RCC 7860 (cell line): ENCODE measurements around the gene NDUFA1.
"Not testable (repeated sequence)": the region's sequence is repeated elsewhere in the genome, so short reads cannot be mapped to it uniquely, and the experiment has no call there.

ENCODE experiments used
- DNase-seq: peaks from one replicate; pipeline ENCODE4 v3.0.0-alpha.2; 2015; ENCODE audit warnings: low spot score
- FAIRE-seq: peaks from 2 replicates; lab custom pipeline; 2012; peaks lifted over from hg19 to GRCh38; lab: Jason Lieb, UNC

Gene NDUFA1

DNA sequence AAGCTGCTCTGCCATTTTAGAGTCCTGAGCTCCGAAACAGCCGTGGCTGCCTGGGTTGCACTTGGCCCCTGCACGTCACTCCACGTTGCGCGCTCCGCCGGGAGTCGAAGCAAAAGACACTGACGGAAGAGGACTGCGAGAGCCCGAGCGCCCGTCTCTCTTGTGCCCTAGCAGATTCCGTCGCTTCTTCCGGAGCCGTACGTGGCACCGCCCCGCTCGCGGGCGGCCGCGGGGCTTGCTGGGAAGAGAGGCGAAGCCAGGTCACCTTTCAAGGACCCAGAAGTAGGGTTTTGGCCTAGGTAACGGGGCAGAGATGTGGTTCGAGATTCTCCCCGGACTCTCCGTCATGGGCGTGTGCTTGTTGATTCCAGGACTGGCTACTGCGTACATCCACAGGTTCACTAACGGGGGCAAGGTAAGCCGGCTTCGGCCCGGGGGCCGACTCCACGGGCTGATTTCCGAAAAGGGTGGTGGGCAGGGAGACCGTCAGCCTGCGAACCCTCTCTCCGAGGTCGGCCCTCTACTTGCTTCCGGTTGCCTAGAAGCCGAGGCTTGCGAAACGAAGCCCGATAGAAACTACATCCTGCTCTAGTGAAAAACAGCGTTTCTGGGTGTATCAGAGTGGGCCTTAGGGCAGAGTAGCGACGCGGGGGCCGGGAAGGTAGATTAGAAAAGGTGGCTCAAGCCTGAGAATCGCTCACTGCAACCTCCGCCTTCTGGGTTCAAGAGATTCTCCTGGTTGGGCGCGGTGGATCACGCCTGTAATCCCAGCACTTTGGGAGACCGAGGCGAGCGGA lies at the start of gene NDUFA1, which contains the start of gene RNF113A:
Gene NDUFA1, plus strand, starts transcription at position 234 of the 797 bp plus-strand sequence. Its CDS starts 80 bp downstream, at position 314.
Gene RNF113A, minus strand, starts transcription at position 135 of the 797 bp plus-strand sequence. Its CDS starts 120 bp downstream, at position 15.
- peak; percentile 61 for FAIRE-seq
- peak; percentile 73 for DNase-seq

DNA sequence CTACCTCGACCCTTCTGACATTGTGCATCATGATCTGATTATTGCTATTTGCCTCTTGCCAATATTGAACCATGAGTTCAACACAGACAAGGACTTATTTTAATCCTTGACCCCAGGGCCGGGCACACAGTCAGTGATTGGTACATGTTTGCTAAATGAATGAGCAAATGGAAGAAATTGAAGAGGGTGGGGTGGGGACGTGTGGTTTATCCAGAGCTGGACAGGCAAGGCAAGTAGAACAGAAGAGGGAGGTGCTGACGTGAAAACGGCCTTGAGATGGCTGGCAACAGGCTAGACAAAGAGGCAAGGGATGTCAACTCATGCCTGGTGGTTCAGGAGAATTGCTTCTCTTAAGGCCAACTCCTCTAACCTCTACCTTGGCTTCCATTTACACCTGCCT lies 47.4 kb upstream of the NDUFA1 start:
- not testable (repeated sequence) for DNase-seq, FAIRE-seq

DNA sequence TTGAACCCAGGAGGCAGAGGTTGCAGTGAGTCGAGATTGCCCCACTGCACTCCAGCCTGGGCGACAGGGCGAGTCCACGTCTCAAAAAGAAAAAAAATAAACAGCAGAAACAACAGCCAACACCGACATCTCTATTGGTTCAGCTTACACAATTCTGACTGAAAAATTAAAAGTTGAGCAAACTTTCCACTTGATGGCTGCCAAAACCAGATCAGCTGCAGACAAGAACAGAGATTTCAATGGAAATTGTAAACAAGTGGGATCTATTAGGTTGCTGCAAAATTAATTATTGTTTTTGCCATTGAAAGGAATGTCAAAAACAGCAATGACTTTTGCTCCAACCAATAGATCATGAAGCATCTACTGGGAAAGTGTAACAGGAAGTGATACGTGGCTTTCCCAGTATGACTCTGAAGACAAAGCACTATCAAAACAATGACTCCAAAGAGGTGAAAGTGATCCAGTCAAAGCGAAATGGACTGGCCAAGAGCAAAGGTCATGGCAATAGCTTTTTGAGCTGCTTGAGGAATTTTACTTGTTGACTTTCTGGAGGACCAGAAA lies 45.2 kb upstream of the NDUFA1 start:
- FAIRE-seq (no peak), DNase-seq (peak; percentile 7)

DNA sequence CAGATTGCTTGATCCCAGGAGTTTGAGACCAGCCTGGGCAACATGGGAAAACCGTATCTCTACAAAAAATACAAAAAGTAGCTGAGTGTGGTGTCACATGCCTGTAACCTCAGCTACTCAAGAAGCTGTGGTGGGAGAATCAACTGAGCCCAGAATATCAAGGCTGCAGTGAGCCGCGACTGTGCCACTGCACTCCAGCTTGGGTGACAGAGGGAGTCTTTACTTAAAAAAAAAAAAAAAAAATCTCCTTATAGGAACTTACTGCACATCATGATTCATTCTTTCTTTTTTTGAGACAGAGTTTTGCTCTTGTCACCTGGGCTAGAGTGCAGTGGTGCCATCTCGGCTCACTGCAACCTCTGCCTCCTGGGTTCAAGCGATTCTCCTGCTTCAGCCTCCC lies 43.2 kb upstream of the NDUFA1 start:
- FAIRE-seq (no peak), DNase-seq (peak; percentile 3)

DNA sequence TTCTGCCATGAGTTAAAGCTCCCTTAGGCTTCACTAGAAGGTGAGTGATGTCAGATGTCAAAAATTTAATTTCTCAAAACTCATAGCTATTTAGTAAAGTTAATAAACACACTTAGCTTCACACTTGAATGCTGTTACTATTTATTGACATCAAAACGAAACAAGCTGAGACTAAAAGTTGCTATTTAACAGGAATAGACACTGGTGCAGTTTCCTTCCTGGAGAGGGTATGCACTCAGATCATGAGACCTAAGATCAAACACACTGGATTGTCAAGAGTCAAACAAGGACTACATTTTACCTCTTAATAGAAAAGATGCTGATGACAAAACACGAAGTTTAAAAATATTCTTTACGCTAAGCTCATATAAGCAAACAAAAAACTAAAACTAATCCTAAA lies 37.7 kb upstream of the NDUFA1 start:
- FAIRE-seq: no peak
- DNase-seq: no peak

DNA sequence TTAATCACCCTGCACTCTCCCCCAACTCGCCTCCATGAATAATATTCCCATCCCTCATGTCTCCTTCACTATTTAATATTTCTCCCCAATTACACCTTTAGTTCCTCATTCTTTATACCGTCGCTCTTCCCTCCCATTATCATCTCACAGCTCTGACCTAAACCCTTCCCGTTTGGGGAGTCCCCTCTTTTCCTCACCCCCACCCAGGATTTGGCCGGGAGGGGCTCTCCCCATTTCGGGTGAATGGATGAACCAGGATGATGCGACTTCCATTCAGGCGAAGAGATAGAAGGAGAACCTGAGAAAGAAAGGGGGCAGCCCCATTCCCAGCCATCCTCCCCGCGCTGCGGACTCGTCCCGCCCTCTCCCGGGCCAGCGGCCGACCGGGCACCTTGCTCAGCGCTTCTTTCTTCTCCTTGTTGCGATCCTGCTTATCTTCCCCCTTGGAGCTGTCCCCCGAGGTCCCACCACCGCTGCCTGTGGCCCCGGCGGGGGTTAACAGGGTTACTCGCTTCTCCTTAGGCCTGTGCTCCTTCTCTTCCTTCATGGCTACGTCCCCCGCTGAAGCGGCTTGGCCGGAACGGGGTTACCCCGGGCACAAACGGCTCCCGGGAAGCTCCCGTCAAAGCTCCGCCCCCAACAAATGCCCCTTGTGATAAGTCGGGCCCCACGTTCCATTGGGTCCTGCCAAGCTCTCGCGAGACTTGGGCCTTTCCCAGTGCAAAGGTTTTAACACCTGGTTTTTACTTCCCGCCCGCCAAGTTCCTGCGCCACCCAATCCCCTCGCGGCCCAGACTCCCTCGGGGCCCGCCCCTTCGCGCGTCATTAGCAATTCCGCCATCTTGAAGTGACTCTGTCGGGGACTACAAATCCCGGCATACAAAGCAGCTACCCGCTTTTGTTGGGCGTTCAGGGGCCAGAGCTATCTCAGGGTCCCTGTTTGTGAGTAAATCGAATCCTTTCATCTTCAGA lies 19.0 kb upstream of the NDUFA1 start, which contains the start of gene UPF3B:
Gene UPF3B, minus strand, starts transcription at position 582 of the 972 bp plus-strand sequence. Its CDS starts 35 bp downstream, at position 547.
- DNase-seq: peak; percentile 93
- peak; percentile 96 for FAIRE-seq

DNA sequence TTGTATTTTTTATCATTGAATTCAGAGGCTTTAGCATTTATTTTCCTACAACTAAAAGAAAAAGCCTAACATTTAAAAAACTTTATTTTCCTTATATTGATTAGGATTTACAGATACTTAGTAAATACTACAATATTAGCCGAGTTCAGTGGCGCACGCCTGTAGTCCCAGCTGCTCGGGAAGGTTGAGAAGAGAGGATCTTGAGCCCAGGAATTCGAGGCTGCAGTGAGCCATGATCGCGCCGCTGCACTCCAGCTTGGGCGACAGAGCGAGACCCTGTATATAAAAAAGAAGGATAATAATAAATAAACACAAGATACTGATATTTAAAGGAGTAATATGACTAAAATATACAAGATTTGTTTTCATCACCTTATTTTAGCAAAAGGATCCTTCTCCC lies 18.2 kb upstream of the NDUFA1 start:
- no peak for DNase-seq
- FAIRE-seq: no peak

DNA sequence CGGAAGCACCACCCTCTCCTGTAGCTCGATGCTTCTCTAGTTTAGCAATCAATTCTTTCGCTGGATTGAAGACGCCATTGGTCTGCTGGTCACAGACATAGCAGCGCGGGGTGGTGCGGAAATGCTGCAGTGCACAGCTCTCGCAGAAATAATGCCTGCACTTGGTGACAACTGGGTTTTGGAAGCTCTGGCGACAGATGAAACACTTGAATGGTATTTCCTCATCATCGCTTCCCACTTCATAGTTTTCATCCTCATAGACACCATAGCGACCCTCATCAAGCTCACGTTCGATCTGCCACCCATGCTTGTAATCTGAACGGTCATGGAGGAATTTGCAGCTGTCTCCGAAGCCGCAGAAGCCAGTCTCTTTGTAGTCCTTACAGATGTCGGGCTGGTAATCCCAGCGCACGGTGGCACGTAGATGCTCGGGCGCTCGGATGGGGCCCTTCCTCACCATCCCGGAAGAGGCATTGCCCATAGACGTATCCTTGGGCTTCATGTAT lies 953 bp upstream of the NDUFA1 start:
- peak; percentile 10 for DNase-seq

DNA sequence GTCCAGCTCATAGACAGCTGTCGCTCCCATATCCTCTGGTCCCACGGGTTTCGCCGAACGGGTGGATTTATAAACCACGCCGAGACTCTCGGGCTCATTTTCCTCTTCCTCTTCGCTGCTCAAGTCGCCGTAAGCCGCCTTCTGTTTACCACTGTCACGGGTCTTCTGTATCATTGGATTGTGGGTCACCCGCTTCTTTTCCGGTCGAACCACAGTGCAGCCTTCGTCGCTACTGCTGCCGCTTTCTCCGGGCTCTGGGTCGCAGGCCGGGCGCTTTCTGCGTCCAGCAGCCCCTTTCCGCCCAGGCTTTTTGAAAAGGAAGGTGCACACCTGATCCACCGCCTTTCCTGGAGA lies 410 bp upstream of the NDUFA1 start:
- DNase-seq (no peak), FAIRE-seq (no peak)

More for the DNA sequence above, 953 bp upstream of the NDUFA1 start:
- no peak for FAIRE-seq

DNA sequence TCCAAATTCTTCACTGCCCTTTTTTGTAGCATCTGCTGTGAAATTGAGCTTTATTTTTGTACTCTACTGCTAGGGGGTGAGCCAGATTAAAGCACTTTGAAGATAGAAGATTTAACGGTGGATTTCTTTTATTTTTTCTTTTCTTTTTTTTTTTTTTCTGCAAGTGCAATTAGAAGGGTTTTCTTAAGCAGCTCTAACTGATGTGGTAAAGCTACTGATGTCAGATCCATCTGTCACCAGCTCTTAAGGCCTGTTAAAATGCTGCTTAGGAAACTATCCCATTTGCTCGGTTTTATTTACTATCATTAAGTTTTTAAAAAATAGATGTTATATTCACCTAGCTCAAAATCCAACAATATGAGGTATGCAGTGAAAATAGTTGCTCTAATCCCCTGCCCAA lies 7.1 kb downstream of the NDUFA1 start:
- DNase-seq (no peak), FAIRE-seq (no peak)

DNA sequence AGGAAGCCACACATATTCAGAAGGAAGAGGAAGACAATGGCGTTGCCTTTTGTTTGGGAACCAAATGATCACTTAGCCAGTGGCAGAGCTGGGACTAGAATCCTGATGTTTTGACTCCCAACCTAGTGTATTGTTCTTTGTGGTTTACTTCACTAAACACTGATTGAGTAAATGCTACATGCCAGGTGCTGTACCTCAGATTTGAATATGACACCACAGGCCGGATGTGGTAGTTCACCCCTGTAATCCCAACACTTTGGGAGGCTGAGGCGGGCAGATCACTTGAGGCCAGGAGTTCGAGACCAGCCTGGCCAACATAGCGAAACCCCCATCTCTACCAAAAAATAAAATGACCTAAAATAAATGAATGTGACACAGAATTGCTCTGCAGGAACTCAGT lies 8.4 kb downstream of the NDUFA1 start:
- DNase-seq: no peak
- FAIRE-seq: no peak

DNA sequence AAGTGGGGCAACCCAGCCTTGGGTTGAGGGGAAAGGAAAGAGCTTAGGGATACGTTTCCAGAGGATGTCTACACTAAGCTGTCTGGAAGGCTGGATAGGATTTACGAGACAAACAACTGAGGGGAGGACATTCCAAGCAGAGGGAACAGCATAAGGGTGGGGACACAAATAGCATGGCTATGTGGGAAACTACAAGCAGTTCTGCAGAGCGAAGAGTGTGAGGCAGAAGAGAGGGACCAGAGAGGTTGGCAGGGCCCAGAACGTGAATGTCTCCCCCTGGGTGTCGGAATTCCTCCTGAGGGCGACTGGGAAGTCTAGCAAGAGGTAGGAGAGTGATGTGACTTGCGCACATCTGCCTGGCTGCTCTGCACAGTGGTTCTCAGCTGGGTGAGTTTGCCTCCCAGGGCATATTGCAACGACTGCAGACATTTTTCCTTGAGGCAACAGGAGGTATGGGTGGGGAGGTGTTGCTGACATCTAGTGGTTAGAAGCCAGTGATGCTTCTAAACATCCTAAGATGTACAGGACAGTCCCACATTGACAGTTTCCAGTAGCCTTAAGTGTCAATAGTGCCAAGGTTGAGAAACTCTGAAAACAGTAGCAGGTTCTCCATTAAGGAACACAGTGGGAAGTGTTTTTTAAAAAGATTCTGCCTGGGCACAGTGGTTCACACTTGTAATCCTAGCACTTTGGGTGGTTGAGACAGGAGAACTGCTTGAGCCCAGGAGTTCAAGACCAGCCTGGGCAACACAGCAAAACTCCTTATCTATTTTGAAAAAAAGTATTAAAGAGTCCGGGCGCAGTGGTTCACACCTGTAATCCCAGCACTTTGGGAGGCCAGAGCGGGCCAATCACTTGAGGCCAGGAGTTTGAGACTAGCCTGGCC lies 9.2 kb downstream of the NDUFA1 start:
- no peak for FAIRE-seq
- DNase-seq: peak; percentile 40

DNA sequence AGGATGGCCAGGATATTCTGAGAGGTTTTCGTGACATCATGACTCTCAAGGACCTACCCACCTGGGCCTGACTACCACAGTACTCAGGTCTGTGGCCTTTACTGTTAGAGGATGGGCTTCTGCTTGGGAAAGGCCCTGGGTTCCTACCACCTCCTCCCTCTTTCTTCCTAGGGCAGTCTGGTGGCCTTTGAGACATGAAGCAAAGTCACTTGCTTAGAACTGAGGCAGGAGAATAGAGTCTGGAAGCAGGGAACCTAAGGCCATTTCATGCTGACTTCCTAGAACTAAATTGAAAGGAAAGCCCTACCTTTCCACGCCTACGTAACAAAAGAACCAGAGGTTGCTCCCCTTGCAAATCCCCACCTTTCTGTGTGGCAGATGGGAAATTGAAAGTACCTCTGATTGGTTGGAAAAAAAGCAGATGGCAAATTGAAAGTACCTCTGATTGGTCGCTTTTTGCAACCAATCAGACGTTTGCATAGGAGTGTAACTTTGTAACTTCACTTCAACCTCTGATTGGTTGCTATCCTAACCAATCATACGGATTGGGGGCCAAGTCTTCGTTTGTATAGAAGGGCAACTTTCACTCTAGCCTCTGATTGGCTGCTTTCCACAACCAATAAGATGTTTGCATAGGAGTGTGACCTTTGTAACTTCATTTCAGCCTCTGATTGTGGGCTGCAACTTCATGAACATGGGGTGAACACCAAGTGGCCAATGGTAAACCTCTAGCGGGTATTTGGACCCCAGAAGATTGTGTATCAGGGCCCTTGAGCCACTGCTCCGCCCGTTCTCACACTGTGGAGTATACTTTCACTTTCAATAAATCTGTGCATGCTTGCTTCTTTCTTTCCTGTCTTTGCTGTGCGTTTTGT lies 14.2 kb downstream of the NDUFA1 start:
- DNase-seq: peak; percentile 9
- FAIRE-seq: no peak

DNA sequence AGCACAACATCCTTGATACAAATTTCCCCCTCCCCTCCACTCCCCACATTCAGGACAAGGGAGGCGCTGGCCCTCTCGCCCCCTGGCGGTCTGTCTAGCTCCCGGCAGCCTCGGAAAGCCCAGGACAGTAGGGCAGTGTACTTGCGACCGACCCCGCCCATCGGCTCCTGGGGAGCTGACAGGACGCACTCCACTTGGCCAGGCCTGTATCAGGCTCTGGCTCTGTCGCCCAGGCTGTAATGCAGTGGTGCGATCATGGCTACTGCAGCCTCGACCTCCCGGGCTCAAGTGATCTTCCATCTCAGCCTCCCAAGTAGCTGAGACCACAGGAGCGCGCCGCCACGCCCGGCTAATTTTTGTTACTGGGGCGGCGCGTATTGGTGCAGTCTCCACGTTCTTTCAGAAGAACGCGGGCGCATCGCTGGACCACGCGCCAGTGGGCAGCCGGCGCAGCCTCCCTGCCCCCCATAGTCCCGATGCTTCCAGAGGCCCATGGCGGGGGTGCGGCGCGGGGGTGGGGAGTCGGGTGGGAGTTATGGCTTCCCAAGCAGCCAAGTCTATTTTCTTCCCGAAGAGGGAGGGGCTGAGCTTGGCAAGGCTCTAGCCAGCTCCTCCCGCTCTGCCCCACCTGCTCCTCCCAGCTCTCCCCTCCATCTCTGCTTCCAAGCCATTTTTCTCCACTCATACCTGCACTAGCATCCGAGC lies 16.2 kb downstream of the NDUFA1 start:
- FAIRE-seq (no peak), DNase-seq (no peak)

DNA sequence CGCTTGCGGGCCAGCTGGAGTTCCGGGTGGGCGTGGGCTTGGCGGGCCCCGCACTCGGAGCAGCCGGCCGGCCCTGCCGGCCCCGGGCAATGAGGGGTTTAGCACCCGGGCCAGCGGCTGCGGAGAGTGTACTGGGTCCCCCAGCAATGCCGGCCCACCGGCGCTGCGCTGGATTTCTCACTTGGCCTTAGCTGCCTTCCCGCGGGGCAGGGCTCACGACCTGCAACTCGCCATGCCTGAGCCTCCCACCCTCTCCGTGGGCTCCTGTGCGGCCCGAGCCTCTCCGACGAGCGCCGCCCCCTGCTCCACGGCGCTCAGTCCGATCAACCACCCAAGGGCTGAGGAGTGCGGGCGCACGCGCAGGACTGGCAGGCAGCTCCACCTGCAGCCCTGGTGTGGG lies 19.0 kb downstream of the NDUFA1 start:
- FAIRE-seq, DNase-seq: not testable (repeated sequence)

DNA sequence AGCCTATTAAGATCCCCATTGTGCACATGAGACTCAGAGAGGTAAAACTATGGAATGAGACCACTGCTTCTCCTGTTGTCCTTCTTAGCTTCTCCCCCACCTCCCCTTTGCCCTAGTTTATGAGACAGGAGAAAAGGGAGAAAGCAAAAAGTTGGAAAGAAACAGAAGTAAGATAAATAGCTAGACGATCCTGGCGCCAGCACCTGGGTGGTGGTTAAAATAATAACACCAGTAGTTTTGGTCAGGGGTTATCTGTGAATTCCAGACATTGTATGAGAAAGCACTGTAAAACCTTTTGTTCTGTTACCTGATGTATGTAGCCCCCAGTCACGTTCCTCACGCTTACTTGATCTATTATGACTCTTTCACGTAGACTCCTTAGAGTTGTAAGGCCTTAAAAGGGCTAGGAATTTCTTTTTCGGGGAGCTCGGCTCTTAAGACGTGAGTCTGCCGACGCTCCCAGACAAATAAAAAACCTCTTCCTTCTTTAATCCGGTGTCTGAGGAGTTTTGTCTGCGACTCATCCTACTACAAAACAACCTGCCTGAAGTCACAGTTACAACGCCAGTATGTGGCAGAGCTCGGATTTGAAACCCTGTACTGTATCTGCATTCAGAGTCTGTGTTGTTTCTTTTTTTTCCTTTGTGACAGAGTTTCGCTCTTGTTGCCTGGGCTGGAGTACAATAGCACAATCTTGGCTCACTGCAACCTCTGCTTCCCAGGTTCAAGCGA lies 20.5 kb downstream of the NDUFA1 start:
- FAIRE-seq, DNase-seq: not testable (repeated sequence)

DNA sequence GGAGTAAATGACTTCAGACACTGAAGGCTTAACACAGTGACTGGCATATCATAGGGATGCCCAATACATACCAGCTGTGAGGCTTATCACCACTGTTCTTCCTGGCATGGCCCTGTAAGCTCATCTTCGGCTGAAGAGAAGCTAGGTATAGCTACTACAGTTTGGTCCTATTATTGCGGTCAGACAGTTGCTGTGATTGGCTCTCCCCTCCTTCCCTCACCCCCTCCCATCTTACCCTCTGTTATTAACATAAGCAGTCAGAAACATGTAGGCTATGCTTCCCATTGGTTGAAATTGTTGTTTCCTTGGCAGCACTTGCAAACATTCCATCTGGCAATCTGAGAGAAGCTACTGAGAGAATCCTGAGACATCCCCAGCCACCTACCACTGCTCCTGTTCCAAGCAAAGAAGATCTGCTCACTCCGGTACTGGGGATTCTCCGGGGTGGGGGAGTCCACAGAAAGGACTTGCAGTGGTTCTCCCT lies 24.3 kb downstream of the NDUFA1 start, which contains the start of gene AKAP14:
Gene AKAP14, plus strand, starts transcription at position 51 of the 484 bp plus-strand sequence. CDS start 7,331 bp downstream, outside the sequence.
- DNase-seq (no peak), FAIRE-seq (no peak)
